HepG2 (cell line): Measurements from ENCODE around the gene SLC5A5. TPM values are rescaled to one million over a fixed set of nuclear protein-coding genes. Genes with fewer than 3 reads are reported as not detected.

Experiments
- SRY ChIP-seq: sonication (generic); formaldehyde crosslinking; IDR thresholded peaks from 2 replicates; pipeline ENCODE4 v1.8.0; 2022; ENCODE audit warnings: mild to moderate bottlenecking, missing genetic modification reagents
- YEATS2 ChIP-seq: sonication (generic); formaldehyde crosslinking; IDR thresholded peaks from 2 replicates; pipeline ENCODE4 v1.4.0; 2020; ENCODE audit warnings: missing genetic modification reagents, borderline replicate concordance
- ZNF605 ChIP-seq: sonication (generic); formaldehyde crosslinking; IDR thresholded peaks from 2 replicates; pipeline ENCODE4 v1.8.0; 2022; ENCODE audit warnings: mild to moderate bottlenecking, missing genetic modification reagents
- polyA plus RNA-seq, 8 experiments: library from polyadenylated mRNA; depleted of rRNA in 3 of 8; stranded (reverse) in 7 of 8; unstranded in 1 of 8; fragments of >200 nt; fragmentation: Illumina TruSeq in 4 of 8; extraction: Trizol in 4 of 8; gene quantifications; 2 replicates each; pipeline versions ENCODE4 v1.2.1 to v1.2.3, GENCODE V29; 2011 to 2016; ENCODE audit warnings: low read depth in 4 of 8, missing spikeins in 1 of 8, mixed read lengths in 1 of 8; ENCODE audit not compliant: insufficient read depth in 1 of 8
- total RNA-seq, 5 experiments: library from RNA; depleted of rRNA; stranded (reverse); fragments of >200 nt; fragmentation: Illumina TruSeq; extraction: Trizol; gene quantifications; 2 replicates each; pipeline ENCODE4 v1.2.3, GENCODE V29; 2016; ENCODE audit warnings: low read depth in 1 of 5
- TF ChIP-seq, protein P1 (sequence below), 2 experiments: fragments of 450-650 bp in 1 of 2; sonication (generic) in 1 of 2; formaldehyde crosslinking in 1 of 2; IDR thresholded peaks; 2 replicates each; pipeline versions ENCODE4 v1.6.1 to v1.8.0; 2016 to 2022; ENCODE audit warnings: antibody characterized with exemption in 1 of 2, mild to moderate bottlenecking in 1 of 2, missing genetic modification reagents in 1 of 2
- TF ChIP-seq, protein P2 (sequence below): sonication (generic); formaldehyde crosslinking; conservative IDR thresholded peaks from 2 replicates; pipeline ENCODE4 v1.8.1; 2023; ENCODE audit warnings: missing genetic modification reagents
- TF ChIP-seq, protein P3 (sequence below): sonication (generic); formaldehyde crosslinking; IDR thresholded peaks from 2 replicates; pipeline ENCODE4 v1.5.1; 2020; ENCODE audit warnings: mild to moderate bottlenecking, missing genetic modification reagents, moderate library complexity

SLC5A5 gene
- total and polyA plus RNA-seq, 2 of the 13 experiments (the other 11 are each of a cell fraction or from before 2014, with no cell fraction given) = not detected

DNA sequence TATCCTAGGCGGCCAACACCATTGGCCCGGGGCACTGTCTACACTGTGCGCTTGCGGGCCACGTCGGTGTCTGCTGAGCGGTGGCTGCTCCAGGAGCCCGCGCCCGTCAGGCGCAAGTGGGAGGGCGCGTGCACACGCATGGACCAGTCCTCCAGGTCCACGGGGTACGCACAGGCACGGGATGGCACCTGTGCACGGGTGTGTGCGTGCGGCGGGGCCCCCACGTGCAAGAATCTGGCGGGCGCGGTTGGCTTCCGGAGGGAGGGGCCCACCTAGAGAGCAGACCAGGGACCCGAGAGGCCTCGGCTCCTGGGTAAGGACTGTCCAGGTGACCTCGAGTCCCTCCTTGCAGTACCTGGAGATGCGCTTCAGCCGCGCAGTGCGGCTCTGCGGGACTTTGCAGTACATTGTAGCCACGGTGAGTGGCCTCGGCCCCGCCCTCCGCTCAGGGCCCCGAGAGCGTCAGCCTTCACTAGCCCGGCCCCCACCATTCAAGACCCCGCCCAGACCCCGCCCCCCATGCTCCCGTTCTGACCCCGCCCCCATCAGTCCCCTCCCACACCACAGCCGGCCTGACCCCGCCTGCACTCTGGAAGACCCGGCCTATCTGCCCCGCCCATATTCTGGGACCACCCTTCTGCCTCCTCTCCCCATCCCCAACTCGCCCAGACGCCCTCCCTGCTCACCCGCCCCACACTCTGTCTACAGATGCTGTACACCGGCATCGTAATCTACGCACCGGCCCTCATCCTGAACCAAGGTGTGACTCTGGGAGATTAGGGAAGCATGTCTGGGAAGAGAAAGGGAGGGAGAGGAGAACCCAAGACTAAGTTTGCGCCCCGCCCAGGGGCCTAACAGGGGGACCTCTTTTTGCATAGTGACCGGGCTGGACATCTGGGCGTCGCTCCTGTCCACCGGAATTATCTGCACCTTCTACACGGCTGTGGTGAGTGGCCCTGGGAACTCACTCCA, 2.3 kb downstream of the SLC5A5 start (continued):
- TF ChIP-seq, protein P1, sequence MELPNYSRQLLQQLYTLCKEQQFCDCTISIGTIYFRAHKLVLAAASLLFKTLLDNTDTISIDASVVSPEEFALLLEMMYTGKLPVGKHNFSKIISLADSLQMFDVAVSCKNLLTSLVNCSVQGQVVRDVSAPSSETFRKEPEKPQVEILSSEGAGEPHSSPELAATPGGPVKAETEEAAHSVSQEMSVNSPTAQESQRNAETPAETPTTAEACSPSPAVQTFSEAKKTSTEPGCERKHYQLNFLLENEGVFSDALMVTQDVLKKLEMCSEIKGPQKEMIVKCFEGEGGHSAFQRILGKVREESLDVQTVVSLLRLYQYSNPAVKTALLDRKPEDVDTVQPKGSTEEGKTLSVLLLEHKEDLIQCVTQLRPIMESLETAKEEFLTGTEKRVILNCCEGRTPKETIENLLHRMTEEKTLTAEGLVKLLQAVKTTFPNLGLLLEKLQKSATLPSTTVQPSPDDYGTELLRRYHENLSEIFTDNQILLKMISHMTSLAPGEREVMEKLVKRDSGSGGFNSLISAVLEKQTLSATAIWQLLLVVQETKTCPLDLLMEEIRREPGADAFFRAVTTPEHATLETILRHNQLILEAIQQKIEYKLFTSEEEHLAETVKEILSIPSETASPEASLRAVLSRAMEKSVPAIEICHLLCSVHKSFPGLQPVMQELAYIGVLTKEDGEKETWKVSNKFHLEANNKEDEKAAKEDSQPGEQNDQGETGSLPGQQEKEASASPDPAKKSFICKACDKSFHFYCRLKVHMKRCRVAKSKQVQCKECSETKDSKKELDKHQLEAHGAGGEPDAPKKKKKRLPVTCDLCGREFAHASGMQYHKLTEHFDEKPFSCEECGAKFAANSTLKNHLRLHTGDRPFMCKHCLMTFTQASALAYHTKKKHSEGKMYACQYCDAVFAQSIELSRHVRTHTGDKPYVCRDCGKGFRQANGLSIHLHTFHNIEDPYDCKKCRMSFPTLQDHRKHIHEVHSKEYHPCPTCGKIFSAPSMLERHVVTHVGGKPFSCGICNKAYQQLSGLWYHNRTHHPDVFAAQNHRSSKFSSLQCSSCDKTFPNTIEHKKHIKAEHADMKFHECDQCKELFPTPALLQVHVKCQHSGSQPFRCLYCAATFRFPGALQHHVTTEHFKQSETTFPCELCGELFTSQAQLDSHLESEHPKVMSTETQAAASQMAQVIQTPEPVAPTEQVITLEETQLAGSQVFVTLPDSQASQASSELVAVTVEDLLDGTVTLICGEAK (IDR thresholded peaks at IDR 0.05) = no peak
- TF ChIP-seq, protein P1 (CRISPR knock-in tag; IDR thresholded peaks at IDR 0.05) = no peak
- no peak for TF ChIP-seq ZNF605 (CRISPR knock-in tag)
- TF ChIP-seq, protein P2, sequence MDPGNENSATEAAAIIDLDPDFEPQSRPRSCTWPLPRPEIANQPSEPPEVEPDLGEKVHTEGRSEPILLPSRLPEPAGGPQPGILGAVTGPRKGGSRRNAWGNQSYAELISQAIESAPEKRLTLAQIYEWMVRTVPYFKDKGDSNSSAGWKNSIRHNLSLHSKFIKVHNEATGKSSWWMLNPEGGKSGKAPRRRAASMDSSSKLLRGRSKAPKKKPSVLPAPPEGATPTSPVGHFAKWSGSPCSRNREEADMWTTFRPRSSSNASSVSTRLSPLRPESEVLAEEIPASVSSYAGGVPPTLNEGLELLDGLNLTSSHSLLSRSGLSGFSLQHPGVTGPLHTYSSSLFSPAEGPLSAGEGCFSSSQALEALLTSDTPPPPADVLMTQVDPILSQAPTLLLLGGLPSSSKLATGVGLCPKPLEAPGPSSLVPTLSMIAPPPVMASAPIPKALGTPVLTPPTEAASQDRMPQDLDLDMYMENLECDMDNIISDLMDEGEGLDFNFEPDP (CRISPR knock-in tag) = no peak
- TF ChIP-seq, protein P3, sequence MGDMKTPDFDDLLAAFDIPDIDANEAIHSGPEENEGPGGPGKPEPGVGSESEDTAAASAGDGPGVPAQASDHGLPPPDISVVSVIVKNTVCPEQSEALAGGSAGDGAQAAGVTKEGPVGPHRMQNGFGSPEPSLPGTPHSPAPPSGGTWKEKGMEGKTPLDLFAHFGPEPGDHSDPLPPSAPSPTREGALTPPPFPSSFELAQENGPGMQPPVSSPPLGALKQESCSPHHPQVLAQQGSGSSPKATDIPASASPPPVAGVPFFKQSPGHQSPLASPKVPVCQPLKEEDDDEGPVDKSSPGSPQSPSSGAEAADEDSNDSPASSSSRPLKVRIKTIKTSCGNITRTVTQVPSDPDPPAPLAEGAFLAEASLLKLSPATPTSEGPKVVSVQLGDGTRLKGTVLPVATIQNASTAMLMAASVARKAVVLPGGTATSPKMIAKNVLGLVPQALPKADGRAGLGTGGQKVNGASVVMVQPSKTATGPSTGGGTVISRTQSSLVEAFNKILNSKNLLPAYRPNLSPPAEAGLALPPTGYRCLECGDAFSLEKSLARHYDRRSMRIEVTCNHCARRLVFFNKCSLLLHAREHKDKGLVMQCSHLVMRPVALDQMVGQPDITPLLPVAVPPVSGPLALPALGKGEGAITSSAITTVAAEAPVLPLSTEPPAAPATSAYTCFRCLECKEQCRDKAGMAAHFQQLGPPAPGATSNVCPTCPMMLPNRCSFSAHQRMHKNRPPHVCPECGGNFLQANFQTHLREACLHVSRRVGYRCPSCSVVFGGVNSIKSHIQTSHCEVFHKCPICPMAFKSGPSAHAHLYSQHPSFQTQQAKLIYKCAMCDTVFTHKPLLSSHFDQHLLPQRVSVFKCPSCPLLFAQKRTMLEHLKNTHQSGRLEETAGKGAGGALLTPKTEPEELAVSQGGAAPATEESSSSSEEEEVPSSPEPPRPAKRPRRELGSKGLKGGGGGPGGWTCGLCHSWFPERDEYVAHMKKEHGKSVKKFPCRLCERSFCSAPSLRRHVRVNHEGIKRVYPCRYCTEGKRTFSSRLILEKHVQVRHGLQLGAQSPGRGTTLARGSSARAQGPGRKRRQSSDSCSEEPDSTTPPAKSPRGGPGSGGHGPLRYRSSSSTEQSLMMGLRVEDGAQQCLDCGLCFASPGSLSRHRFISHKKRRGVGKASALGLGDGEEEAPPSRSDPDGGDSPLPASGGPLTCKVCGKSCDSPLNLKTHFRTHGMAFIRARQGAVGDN (CRISPR knock-in tag) = peak; percentile 28; the same call in 1 of the 2 replicates
- no peak for TF ChIP-seq SRY (CRISPR knock-in tag)
- TF ChIP-seq YEATS2 (CRISPR knock-in tag) = no peak
- TF ChIP-seq, all 625 proteins: peak for 8
